ENCODE data around the gene FAM193A. TPM values are rescaled to one million over a fixed set of nuclear protein-coding genes. Genes with fewer than 3 reads are reported as not detected.
"Not testable (repeated sequence)": the region's sequence is repeated elsewhere in the genome, so short reads cannot be mapped to it uniquely, and the experiment has no call there.

Gene FAM193A
- total RNA-seq, 1 donor from 2014 or later = 14.6 TPM

- TF ChIP-seq CTCF (conservative IDR thresholded peaks at IDR 0.05; ENCODE audit: low read depth, low read length) = no peak
- no peak for DNase-seq (ENCODE audit: low read depth)
- no peak overlapping the region for H3K4me3 ChIP-seq (ENCODE audit: low read depth, low read length)
Measured at GRCh38 chr4:2725380-2725779, 188.9 kb downstream of the FAM193A start.

GRCh38 chr4:2726881-2727280 is 190.4 kb downstream of the FAM193A start:
- DNase-seq (ENCODE audit: low read depth); H3K4me3 ChIP-seq (ENCODE audit: low read depth, low read length): not testable (repeated sequence)

GRCh38 chr4:2728221-2728620 is 191.8 kb downstream of the FAM193A start:
- no peak for DNase-seq (ENCODE audit: low read depth)
- no peak for TF ChIP-seq CTCF (conservative IDR thresholded peaks at IDR 0.05; ENCODE audit: low read depth, low read length)

GRCh38 chr4:2728806-2729532 is 192.5 kb downstream of the FAM193A start:
- no peak for TF ChIP-seq CTCF (conservative IDR thresholded peaks at IDR 0.05; ENCODE audit: low read depth, low read length)
- no peak overlapping the region for H3K4me3 ChIP-seq (ENCODE audit: low read depth, low read length)
- no peak for DNase-seq (ENCODE audit: low read depth)

More at GRCh38 chr4:2728221-2728620, 191.8 kb downstream of the FAM193A start:
- H3K4me3 ChIP-seq (ENCODE audit: low read depth, low read length) = no peak overlapping the region

GRCh38 chr4:2729533-2729875 is 193.1 kb downstream of the FAM193A start:
- H3K4me3 ChIP-seq (ENCODE audit: low read depth, low read length) = no peak overlapping the region
- no peak for DNase-seq (ENCODE audit: low read depth)
- no peak for TF ChIP-seq CTCF (conservative IDR thresholded peaks at IDR 0.05; ENCODE audit: low read depth, low read length)

GRCh38 chr4:2731907-2732317 is 195.5 kb downstream of the FAM193A start:
- no peak overlapping the region for H3K4me3 ChIP-seq (ENCODE audit: low read depth, low read length)
- DNase-seq (ENCODE audit: low read depth) = no peak
- TF ChIP-seq CTCF (conservative IDR thresholded peaks at IDR 0.05; ENCODE audit: low read depth, low read length) = no peak

GRCh38 chr4:2732526-2732925 is 196.1 kb downstream of the FAM193A start:
- no peak for TF ChIP-seq CTCF (conservative IDR thresholded peaks at IDR 0.05; ENCODE audit: low read depth, low read length)
- no peak overlapping the region for H3K4me3 ChIP-seq (ENCODE audit: low read depth, low read length)
- no peak for DNase-seq (ENCODE audit: low read depth)

Measured in epithelial cell of proximal tubule (primary cell).